HUES64 (cell line): ENCODE results near the gene AIPL1. TPM values are rescaled to one million over a fixed set of nuclear protein-coding genes. Genes with fewer than 3 reads are reported as not detected.
"Not testable (repeated sequence)": the region's sequence is repeated elsewhere in the genome, so short reads cannot be mapped to it uniquely, and the experiment has no call there.

ENCODE experiments used
- H3K27ac ChIP-seq: 2 replicates; pipeline ENCODE4 v1.7.0; 2013; ENCODE audit warnings: low read depth, low read length, inconsistent platforms
- H3K27me3 ChIP-seq: 2 replicates; pipeline ENCODE4 v1.6.1; 2013; ENCODE audit warnings: mild to moderate bottlenecking, low read length; ENCODE audit not compliant: insufficient read depth
- H3K36me3 ChIP-seq: 2 replicates; pipeline ENCODE4 v1.6.1; 2013; ENCODE audit warnings: mild to moderate bottlenecking, low read length; ENCODE audit not compliant: insufficient read depth
- H3K4me1 ChIP-seq: 2 replicates; pipeline ENCODE4 v1.6.1; 2013; ENCODE audit warnings: mild to moderate bottlenecking, low read length, moderate library complexity; ENCODE audit not compliant: insufficient read depth
- H3K4me3 ChIP-seq: 2 replicates; pipeline ENCODE4 v1.5.1; 2013; ENCODE audit warnings: mild to moderate bottlenecking, low read length, moderate library complexity
- H3K9ac ChIP-seq: 2 replicates; pipeline ENCODE4 v1.6.1; 2013; ENCODE audit warnings: mild to moderate bottlenecking, low read depth, low read length
- H3K9me3 ChIP-seq: 2 replicates; pipeline ENCODE4 v1.6.1; 2013; ENCODE audit warnings: low read depth, low read length; ENCODE audit not compliant: insufficient read depth
- WGBS: fragments of 150-250, 120-280 bp; methylation state at CpG from one replicate; pipeline ENCODE4 v1.1.7; 2013; ENCODE audit warnings: missing lambda C conversion rate; 5-methylcytosine and 5-hydroxymethylcytosine counted together
- polyA plus RNA-seq, 2 experiments: library from polyadenylated mRNA; stranded (reverse); fragments of 50-300 nt; gene quantifications; one replicate each; pipeline ENCODE4 v1.2.3, GENCODE V29; 2013

The AIPL1 gene, protein sequence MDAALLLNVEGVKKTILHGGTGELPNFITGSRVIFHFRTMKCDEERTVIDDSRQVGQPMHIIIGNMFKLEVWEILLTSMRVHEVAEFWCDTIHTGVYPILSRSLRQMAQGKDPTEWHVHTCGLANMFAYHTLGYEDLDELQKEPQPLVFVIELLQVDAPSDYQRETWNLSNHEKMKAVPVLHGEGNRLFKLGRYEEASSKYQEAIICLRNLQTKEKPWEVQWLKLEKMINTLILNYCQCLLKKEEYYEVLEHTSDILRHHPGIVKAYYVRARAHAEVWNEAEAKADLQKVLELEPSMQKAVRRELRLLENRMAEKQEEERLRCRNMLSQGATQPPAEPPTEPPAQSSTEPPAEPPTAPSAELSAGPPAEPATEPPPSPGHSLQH
- polyA plus RNA-seq (2013, experiment 1 of 2) = not detected
- polyA plus RNA-seq (2013, experiment 2 of 2) = not detected

DNA sequence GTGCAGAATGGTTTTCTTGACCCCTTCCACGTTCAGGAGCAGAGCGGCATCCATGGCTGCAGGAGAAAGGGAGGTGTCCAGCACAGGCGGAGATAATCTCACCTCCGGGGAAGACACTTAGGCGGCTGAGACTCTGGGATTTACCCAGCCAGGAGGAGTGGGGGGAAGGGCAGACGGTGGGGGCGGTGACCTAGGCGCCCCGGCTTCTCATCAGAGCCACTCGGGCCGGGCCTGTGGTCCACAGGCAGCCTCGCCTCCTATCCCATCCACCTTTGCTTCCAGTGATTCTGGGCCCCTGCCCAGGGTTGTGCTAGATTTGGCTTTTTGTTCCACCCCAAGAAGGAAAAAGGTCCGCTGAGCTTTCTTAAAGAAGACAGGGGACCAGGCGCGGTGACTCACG lies at the start of gene AIPL1:
AIPL1 (minus strand) TSS at position 71 of the 400 bp plus-strand sequence; CDS start at position 54, 17 bp downstream.
- WGBS = 89% methylated on average over 16 of the region's 16 CpGs
- H3K27ac ChIP-seq = no peak within 1 kb of the TSS
- no peaks in the 10 kb centered on the region for H3K27me3 ChIP-seq

DNA sequence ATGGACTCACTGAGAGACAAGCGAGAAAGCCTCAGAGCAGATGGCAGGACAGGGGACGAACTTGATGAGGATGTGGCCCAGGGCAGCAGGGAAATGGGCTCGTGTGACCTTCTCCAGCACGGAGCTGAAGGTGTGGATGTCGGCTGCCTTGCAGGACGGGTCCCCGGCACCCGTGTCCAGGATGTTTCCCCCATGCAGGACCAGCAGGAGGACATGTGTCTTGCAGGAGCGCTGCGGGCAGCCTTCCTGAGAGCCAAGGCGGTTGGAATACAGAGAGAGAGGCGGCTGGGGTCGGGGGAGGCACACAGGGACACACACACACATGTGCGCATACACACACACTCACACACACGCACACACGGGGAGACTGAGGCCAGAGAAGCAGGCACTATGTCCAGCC lies 48.6 kb upstream of the AIPL1 start:
- Histone ChIP-seq H3K27ac (no peak overlapping the region), H3K36me3 (no peaks in the 10 kb centered on the region), H3K4me1 (peaks cover 22% of the 10 kb centered on the region), H3K9ac (no peak overlapping the region), H3K27me3 (no peaks in the 10 kb centered on the region), H3K9me3 (no peaks in the 10 kb centered on the region), H3K4me3 (no peak overlapping the region)
- WGBS = 94% methylated on average over 16 of the region's 16 CpGs

More for the DNA sequence above, at the start of gene AIPL1:
- Histone ChIP-seq H3K36me3 (no peaks in the 10 kb centered on the region), H3K4me3 (no peak within 1 kb of the TSS), H3K4me1 (peaks cover 17% of the 10 kb centered on the region), H3K9me3 (peaks cover 10% of the 10 kb centered on the region; the same call in 1 of the 2 replicates), H3K9ac (peak within 1 kb of the TSS; percentile 36; the same call in 1 of the 2 replicates)

DNA sequence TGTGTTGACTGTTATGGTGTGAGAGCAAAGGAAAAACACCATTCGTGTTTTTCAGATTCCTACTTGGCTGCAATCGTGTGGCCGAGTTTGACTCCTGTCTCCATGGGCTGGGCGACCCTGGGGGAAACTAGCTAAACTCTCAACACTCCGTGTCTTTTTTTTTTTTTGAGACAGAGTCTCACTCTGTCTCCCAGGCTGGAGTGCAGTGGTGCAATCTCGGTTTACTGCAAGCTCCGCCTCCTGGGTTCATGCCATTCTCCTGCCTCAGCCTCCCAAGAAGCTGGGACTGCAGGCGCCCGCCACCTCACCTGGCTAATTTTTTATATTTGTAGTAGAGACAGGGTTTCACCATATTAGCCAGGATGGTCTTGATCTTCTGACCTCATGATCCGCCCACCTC lies 47.9 kb upstream of the AIPL1 start:
- H3K4me1 ChIP-seq = peaks cover 17% of the 10 kb centered on the region
- not testable (repeated sequence) for H3K27me3 ChIP-seq, H3K27ac ChIP-seq, H3K9me3 ChIP-seq, H3K36me3 ChIP-seq, H3K9ac ChIP-seq, H3K4me3 ChIP-seq
- WGBS = 90% methylated on average over 10 of the region's 10 CpGs

DNA sequence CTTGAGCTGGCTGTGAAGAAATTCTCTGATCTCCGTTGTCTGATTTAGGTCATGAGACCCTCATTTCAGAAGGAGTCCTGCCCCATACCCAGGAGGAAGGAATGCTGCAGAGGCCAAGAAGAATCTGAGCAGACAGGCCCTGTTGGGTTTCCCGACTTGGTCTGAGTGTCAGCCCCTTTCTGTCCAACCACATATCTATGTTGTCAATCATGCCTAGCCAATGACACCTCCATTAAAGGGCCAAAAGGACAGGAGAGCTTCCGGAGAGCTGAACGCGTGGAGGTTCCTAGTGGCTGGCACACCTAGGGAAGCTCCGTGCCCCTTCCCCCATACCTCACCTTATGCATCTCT lies 47.2 kb upstream of the AIPL1 start:
- WGBS = 92% methylated on average over 6 of the region's 6 CpGs
- Histone ChIP-seq H3K9ac (no peak overlapping the region), H3K36me3 (no peaks in the 10 kb centered on the region), H3K27ac (no peak overlapping the region), H3K27me3 (no peaks in the 10 kb centered on the region), H3K4me3 (no peak overlapping the region), H3K4me1 (peaks cover 14% of the 10 kb centered on the region), H3K9me3 (no peaks in the 10 kb centered on the region)

DNA sequence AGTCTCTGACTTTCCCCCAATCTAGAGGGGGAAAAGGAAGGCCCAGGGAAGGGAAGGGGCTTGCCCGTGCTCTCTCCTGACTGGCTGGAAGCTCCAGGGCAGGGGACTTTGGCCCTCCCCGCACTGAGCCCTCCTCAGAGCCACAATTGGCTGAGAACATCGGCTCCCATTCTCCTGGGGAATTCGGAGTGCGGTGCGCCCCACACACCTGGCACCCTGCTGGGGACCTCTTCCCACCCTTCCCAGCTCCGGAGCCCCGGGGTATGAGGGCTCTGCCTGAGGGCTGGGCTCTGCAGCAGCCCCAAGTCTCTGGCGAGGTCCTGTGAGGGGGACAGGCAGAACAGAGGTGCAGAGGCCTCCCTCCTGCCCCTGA lies 45.4 kb upstream of the AIPL1 start:
- Histone ChIP-seq H3K27me3 (no peaks in the 10 kb centered on the region), H3K4me1 (peaks cover 5% of the 10 kb centered on the region; the same call in 1 of the 2 replicates), H3K27ac (no peak overlapping the region), H3K9me3 (no peaks in the 10 kb centered on the region), H3K4me3 (no peak overlapping the region), H3K36me3 (no peaks in the 10 kb centered on the region), H3K9ac (no peak overlapping the region)
- 49% methylated on average over 9 of the region's 9 CpGs for WGBS

DNA sequence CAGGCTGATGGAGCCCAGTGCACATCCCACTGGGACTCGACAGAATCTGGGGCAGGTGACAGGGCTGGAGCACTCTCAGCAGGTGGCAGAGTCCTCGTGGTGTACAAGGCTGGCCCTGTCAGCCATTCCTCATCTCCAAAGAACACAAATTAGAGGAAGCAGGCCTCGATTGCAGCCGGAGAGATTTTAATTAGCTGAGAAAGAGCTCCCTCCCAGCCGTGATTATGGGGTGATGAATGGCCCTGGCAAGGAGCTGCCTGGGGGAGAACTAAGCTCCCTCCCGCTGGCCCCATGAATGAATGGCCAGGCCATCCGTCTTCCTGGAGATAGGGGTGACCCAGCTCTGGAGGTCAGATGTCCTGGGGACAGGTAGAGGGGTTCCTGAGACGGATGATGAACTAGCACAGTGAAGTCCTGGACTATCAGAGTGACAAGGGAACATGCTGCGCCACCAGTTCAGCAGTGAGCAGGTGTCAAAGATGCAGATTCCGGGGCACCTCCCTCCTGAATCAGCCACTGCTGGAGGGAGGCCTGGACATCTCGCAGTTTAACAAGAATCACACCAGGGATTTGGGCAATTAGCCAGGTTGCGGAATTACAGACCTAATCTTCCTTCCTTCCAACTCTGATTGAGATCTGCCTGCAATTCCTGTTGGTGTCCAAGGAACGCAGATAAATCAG lies 44.8 kb upstream of the AIPL1 start:
- WGBS = 83% methylated on average over 12 of the region's 13 CpGs
- Histone ChIP-seq H3K27me3 (no peaks in the 10 kb centered on the region), H3K36me3 (no peaks in the 10 kb centered on the region), H3K9me3 (no peaks in the 10 kb centered on the region), H3K27ac (no peak overlapping the region), H3K9ac (no peak overlapping the region), H3K4me3 (no peak overlapping the region), H3K4me1 (peaks cover 8% of the 10 kb centered on the region; the same call in 1 of the 2 replicates)

DNA sequence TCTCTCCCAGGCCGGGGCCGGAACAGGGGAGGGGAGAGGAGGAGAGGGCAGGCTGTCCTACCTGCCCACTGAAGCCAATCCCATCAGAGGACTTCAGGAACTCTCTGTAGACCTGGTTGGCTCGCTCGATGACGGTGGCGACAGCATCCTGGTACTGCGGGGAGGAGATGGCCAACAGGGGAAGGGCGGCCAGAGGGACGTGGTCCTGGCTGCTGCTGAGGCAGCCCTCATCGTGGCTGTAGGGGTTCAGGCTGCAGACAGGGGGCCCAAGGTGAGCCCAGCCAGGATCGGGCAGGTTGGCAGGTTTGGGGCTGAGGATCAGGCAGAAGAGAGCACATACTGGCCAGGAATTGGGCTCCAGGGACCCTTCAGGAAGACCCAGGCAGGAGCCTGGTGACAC lies 43.6 kb upstream of the AIPL1 start:
- Histone ChIP-seq H3K4me3 (no peak overlapping the region), H3K4me1 (peaks cover 8% of the 10 kb centered on the region; the same call in 1 of the 2 replicates), H3K27me3 (no peaks in the 10 kb centered on the region), H3K9me3 (no peaks in the 10 kb centered on the region), H3K27ac (no peak overlapping the region), H3K36me3 (no peaks in the 10 kb centered on the region), H3K9ac (no peak overlapping the region)
- WGBS = 93% methylated on average over 11 of the region's 11 CpGs

DNA sequence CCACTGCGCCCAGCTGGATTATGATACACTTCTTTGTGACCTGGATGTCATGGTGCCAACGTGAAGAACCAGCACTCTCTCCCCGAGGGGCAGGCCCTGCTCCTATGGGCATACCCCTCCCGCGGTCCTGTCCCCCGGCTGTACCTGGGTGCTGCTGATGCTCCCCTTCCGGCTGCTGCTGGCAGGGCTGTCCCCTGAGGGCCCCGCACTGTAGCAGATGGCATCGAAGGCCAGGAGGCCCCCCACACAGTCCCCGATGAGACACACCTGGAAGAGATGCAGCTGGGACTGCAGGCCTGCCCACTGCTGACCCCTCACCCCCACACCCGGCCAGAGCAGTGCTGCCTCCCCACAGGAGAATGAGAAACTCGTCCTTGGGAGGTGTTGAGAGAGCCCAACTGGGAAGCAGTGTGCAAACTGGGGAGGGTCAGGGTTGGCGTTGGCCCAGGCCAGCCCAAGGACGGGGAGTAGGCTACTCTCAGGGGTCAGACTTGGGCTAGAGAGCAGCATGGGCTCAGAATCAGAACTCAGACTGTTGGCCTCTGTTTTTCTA lies 43.0 kb upstream of the AIPL1 start:
- Histone ChIP-seq H3K27ac (no peak overlapping the region), H3K9ac (no peak overlapping the region), H3K9me3 (no peaks in the 10 kb centered on the region), H3K27me3 (no peaks in the 10 kb centered on the region), H3K4me1 (peaks cover 10% of the 10 kb centered on the region; the same call in 1 of the 2 replicates), H3K36me3 (no peaks in the 10 kb centered on the region), H3K4me3 (no peak overlapping the region)
- WGBS = 91% methylated on average over 14 of the region's 14 CpGs

DNA sequence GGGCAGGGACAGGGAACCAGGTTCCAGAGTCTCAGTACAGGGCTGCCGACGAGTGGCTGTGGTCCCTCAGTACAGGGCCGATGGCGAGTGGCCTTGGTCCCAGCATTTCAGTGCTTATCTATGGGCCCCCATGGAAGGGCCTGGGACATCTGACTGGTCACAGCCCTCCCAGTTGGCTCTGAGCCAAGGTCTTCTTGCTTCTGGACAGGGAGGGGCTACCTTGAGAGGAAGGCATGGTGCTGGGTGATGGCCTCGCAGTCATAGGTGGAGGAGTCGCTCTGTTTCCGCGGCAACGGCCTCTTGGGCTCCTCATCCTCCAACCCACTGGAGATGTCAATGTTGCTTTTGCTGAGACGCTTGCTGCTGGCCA lies 41.9 kb upstream of the AIPL1 start:
- H3K9ac ChIP-seq = no peak overlapping the region
- H3K36me3 ChIP-seq = no peaks in the 10 kb centered on the region
- no peak overlapping the region for H3K27ac ChIP-seq
- H3K4me1 ChIP-seq = peaks cover 19% of the 10 kb centered on the region; the same call in 1 of the 2 replicates
- no peaks in the 10 kb centered on the region for H3K27me3 ChIP-seq
- H3K9me3 ChIP-seq = no peaks in the 10 kb centered on the region
- H3K4me3 ChIP-seq = no peak overlapping the region
- 93% methylated on average over 10 of the region's 10 CpGs for WGBS

DNA sequence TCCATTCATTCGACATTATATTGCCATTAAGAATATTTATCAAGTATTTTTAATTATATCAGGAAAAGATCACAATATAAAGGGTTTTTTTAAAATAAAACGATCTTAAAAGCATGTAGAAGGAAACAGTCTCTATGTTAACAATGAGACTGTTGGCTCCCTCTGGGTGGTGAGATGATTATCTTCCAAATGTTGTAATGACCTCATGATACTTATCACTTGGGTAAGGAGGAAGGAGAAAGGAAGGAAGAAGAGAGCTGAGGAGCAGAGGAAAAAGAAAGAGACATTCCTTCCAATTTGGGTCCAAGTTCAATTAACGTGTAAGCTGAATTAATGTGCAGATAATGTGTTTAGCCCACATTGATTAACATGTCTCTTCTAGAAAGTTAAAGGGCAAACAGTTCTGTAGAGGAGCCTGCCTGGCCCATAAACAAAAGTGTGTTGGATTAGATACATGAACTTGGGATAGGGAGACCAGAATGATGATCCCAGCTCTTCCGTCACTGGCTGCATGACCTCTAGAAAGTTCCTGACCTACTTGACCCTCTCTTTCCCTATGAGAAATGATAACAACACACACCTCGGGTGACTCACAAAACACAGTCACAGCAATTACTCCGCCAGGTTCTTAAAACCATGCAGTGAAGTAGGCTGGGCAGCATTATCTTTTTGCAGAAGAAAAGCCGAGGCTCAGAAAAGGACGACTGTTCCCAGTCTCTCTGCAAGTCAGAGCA lies 41.3 kb upstream of the AIPL1 start:
- H3K9ac ChIP-seq = no peak overlapping the region
- peaks cover 25% of the 10 kb centered on the region; the same call in 1 of the 2 replicates for H3K4me1 ChIP-seq
- no peaks in the 10 kb centered on the region for H3K27me3 ChIP-seq
- H3K9me3 ChIP-seq = no peaks in the 10 kb centered on the region
- no peak overlapping the region for H3K4me3 ChIP-seq
- 82% methylated on average over 7 of the region's 8 CpGs for WGBS
- H3K27ac ChIP-seq = no peak overlapping the region
- no peaks in the 10 kb centered on the region for H3K36me3 ChIP-seq

DNA sequence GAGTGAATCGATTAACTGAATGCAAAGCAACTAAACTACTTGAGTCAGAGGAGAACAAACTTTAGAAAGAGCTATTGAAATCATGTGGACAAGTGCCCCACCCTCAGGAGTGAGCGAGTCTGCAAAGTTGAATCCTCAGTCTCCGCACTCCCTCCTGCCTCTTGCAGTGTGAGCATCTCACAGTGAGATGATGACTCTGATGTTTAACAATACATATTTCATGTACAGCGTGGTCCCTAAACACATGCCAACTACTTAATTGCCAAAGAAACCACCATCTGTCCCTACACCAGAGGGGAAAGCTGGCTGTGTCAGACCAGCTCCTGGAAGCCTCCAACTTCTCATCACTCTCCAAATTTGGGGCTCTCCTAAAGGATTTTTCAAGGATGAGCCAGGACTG lies 40.5 kb upstream of the AIPL1 start:
- no peak overlapping the region for H3K27ac ChIP-seq
- H3K4me3 ChIP-seq = no peak overlapping the region
- 78% methylated on average over 4 of the region's 4 CpGs for WGBS
- H3K9ac ChIP-seq = no peak overlapping the region
- no peaks in the 10 kb centered on the region for H3K27me3 ChIP-seq
- H3K9me3 ChIP-seq = no peaks in the 10 kb centered on the region
- H3K4me1 ChIP-seq = peaks cover 23% of the 10 kb centered on the region; the same call in 1 of the 2 replicates
- no peaks in the 10 kb centered on the region for H3K36me3 ChIP-seq
